DOHH2 (cell line): ENCODE measurements around the gene PAM.

Experiments
- CTCF ChIP-seq: fragments of 200-600 bp; sonication (generic); IDR thresholded peaks from one replicate; pipeline ENCODE4 v1.5.1; 2014; ENCODE audit warnings: antibody characterized with exemption, mild to moderate bottlenecking, low read depth, low read length; ENCODE audit not compliant: poor library complexity, severe bottlenecking
- EZH2phosphoT487 ChIP-seq: fragments of 200-600 bp; sonication (generic); IDR thresholded peaks from 2 replicates; pipeline ENCODE4 v1.6.1; 2017; ENCODE audit warnings: borderline replicate concordance, mild to moderate bottlenecking, antibody characterized with exemption, low read length, moderate library complexity, mixed read lengths

- TF ChIP-seq EZH2phosphoT487 (no peak), CTCF (no peak)
These were observed 161.0 kb downstream of the PAM start for GRCh38 chr5:102916109-102916508.
